ENCODE results near the gene OVOL2. TPM values are rescaled to one million over a fixed set of nuclear protein-coding genes. Genes with fewer than 3 reads are reported as not detected.
A peak's percentile ranks its signal among the peaks of the same experiment; 100 is the strongest.
"Not testable (repeated sequence)": the region's sequence is repeated elsewhere in the genome, so short reads cannot be mapped to it uniquely, and the experiment has no call there.

Gene OVOL2
- not detected for total RNA-seq
- polyA plus RNA-seq = not detected
- total RNA-seq = not detected

DNA sequence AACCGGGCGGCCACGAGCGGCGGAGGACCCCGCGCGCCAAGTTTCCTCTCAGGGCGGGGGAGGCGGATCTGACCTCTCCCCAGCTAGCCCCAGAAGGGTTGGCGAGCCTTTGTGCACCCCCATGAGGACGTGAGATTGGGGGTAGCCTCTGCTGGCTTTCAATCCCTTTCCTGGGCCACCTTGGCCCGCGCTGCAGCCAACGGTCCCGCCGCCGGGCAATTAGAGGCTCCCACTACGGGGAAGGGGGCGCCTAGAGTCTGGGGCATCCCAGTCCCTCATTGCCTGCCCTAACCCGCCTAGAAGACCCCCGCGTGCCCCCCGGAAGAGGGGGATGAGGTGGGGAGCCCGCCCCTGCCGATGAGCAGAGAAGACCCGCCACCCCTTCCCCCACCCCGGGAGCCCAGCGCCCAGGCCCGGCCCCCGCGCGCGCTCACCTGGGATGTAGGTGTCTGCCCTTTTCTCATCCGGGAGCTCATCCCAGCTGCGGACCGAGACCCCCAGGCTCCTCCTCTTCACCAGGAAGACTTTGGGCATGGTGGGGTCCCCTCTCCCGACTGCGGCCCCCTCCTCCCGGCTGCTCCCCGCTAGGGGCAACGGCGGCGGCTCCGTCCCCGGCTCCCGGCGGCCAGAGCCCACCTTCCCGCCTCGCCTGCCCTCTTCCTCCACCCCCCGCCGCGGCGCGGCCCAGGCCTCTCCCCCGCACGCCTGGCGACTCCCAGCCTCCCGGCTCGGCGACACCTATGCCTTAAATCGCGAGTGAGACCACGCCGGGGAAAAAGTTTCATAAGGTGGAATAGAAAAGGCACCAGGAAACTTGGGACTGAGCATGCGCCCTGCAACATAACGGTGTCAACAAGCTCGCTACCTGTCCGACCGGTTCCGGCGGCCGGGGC lies at the start of gene OVOL2:
Gene OVOL2, minus strand, starts transcription at position 816 of the 893 bp plus-strand sequence. Its CDS starts 282 bp downstream, at position 534.
- no peaks in the 10 kb centered on the region for H3K36me3 ChIP-seq (ENCODE audit: control insufficient read depth in 2 of 3, insufficient read depth in 3 of 3, low read length in 3 of 3)
- H3K27ac ChIP-seq (ENCODE audit: low read depth, low read length) = no peak within 1 kb of the TSS
- Mint-ChIP-seq H3K9me3 (peaks cover 0 to 4% (median 0%) of the 10 kb centered on the region in 11 donors), H3K4me1 (peaks cover 3 to 15% (median 11%) of the 10 kb centered on the region in 7 donors), H3K27ac (no peak within 1 kb of the TSS), H3K4me3 (peak within 1 kb of the TSS in 9 of 10 donors; percentile 10 to 78 (median 54)), H3K36me3 (peaks cover 0 to 2% (median 0%) of the 10 kb centered on the region in 5 donors), H3K27me3 (peaks cover 57 to 82% (median 64%) of the 10 kb centered on the region in 5 donors)
- ATAC-seq (no peak), DNase-seq (no peak)
- no peaks in the 10 kb centered on the region for H3K4me1 ChIP-seq (ENCODE audit: control insufficient read depth in 2 of 2, insufficient read depth in 2 of 2, low read length in 2 of 2)
- ChIA-PET CTCF (no interaction called here), POLR2A (no interaction called here)
- no peak within 1 kb of the TSS for H3K4me3 ChIP-seq (ENCODE audit: low read length)
- no peaks in the 10 kb centered on the region for H3K9me3 ChIP-seq (ENCODE audit: control insufficient read depth in 2 of 3, low read length in 3 of 3)
- peaks cover 0 to 9% of the 10 kb centered on the region in 2 donors for H3K27me3 ChIP-seq (ENCODE audit: control insufficient read depth in 2 of 2, insufficient read depth in 2 of 2, low read length in 2 of 2)
- intact Hi-C loops (cut with micrococcal nuclease) = no loop called here

DNA sequence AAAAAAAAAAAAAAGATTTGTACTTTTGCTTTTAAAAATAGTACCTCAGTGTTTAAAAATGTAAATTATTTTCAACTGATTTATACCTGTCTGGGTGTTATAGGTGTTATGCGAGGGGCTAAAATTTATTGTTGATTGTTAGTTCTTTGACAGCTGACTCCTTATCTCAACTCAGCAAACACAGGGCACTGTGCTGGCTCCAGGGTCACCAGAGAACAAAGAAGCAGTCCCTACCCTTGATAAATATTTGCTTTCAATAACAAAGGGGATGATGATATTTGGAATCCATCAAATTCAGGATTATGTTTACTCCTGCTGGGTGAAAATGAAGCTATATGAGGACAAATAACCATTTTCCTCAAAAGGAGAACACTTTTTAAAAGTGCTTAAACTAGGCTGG lies 45.8 kb upstream of the OVOL2 start:
- Mint-ChIP-seq H3K4me3 (no peak overlapping the region), H3K4me1 (no peaks in the 10 kb centered on the region), H3K27ac (no peak overlapping the region), H3K9me3 (peaks cover 0 to 8% (median 0%) of the 10 kb centered on the region in 11 donors), H3K36me3 (peaks cover 0 to 4% (median 0%) of the 10 kb centered on the region in 5 donors), H3K27me3 (peaks cover 10 to 27% (median 16%) of the 10 kb centered on the region in 5 donors)
- no peaks in the 10 kb centered on the region for H3K9me3 ChIP-seq (ENCODE audit: control insufficient read depth in 2 of 3, low read length in 3 of 3)
- no peaks in the 10 kb centered on the region for H3K4me1 ChIP-seq (ENCODE audit: control insufficient read depth in 2 of 2, insufficient read depth in 2 of 2, low read length in 2 of 2)
- H3K27ac ChIP-seq (ENCODE audit: low read depth, low read length) = no peak overlapping the region
- H3K36me3 ChIP-seq (ENCODE audit: control insufficient read depth in 2 of 3, insufficient read depth in 3 of 3, low read length in 3 of 3) = no peaks in the 10 kb centered on the region
- ChIA-PET POLR2A (no interaction called here), CTCF (no interaction called here)
- ATAC-seq (no peak), DNase-seq (no peak)
- no peak overlapping the region for H3K4me3 ChIP-seq (ENCODE audit: low read length)
- no peaks in the 10 kb centered on the region for H3K27me3 ChIP-seq (ENCODE audit: control insufficient read depth in 2 of 2, insufficient read depth in 2 of 2, low read length in 2 of 2)
- intact Hi-C loops (cut with micrococcal nuclease) = no loop called here

DNA sequence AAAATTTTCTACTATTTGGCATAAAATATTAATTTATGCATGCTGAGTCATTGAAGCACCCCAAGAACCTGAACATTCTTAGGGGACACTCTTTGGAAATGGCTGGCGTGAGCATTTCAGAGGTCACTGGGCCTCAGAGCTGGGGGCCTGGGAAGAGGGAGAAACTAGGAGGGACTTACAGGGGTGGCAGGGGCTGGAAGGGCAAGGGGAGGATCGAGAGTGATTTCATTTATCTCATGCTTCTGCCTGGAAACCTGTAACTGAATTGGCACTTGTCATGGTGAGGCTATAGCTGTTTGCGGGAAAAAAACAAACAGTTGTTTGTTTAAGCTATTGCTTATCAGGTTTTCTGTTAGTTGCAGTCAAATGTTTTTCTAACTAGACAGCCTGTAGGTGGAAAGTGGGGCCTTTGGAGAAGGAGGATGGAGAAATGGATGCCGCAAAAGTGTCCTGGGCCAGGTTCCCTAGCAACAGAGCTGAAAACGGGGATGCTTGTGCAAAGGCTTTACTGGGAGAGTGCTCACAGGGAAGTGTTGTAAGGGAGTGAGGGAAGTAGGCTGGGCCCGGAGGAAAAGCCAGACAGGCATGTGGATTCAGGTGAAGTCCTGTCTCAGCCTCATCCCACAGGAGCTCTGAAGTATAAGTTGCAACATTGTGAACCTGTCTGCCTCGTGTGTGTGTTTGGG lies 43.6 kb upstream of the OVOL2 start:
- CTCF ChIA-PET = no interaction called here
- Mint-ChIP-seq H3K4me3 (no peak overlapping the region), H3K36me3 (peaks cover 0 to 4% (median 0%) of the 10 kb centered on the region in 5 donors), H3K4me1 (no peaks in the 10 kb centered on the region), H3K27me3 (peaks cover 5 to 23% (median 16%) of the 10 kb centered on the region in 5 donors), H3K9me3 (peaks cover 0 to 3% (median 0%) of the 10 kb centered on the region in 11 donors), H3K27ac (no peak overlapping the region)
- H3K27me3 ChIP-seq (ENCODE audit: control insufficient read depth in 2 of 2, insufficient read depth in 2 of 2, low read length in 2 of 2) = no peaks in the 10 kb centered on the region
- no peaks in the 10 kb centered on the region for H3K36me3 ChIP-seq (ENCODE audit: control insufficient read depth in 2 of 3, insufficient read depth in 3 of 3, low read length in 3 of 3)
- H3K4me3 ChIP-seq (ENCODE audit: low read length) = no peak overlapping the region
- ATAC-seq (no peak), DNase-seq (no peak)
- no peaks in the 10 kb centered on the region for H3K4me1 ChIP-seq (ENCODE audit: control insufficient read depth in 2 of 2, insufficient read depth in 2 of 2, low read length in 2 of 2)
- H3K27ac ChIP-seq (ENCODE audit: low read depth, low read length) = no peak overlapping the region
- intact Hi-C loops (cut with micrococcal nuclease) = no loop called here
- POLR2A ChIA-PET = no interaction called here
- no peaks in the 10 kb centered on the region for H3K9me3 ChIP-seq (ENCODE audit: control insufficient read depth in 2 of 3, low read length in 3 of 3)

DNA sequence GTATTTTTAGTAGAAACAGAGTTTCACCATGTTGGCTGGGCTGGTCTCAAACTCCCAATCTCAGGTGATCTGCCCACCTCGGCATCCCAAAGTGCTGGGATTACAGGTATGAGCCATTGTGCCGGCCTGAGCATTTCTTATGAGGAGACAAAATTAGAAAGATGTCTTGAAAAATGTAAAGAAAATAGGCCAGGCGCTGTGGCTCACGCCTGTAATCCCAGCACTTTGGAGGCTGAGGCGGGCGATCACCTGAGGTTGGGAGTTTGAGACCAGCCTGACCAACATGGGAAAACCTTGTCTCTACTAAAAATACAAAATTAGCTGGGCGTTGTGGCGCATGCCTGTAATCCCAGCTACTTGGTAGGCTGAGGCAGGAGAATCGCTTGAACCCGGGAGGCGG lies 42.9 kb upstream of the OVOL2 start:
- POLR2A ChIA-PET, ATAC-seq: not testable (repeated sequence)
- peaks cover 5 to 23% (median 16%) of the 10 kb centered on the region in 5 donors for H3K27me3 Mint-ChIP-seq

DNA sequence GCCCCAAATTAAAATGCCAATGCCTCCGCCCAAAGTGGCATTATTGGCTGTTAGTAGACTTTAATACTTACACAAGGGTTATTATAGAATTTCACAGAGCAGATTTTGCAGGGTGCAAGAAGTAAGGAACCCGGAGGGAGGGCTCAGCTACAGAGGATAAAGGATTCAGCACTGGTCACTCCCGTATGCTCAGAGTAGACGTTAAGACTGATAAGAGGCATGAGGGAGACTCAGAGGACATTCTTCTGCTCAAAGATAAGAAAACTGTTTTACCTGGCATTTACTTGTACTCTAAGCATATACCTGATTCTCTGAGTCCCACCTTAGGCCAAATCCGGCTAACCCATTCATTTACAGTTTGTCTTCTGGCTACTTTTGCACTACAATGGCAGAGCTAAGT lies 36.5 kb upstream of the OVOL2 start:
- no peaks in the 10 kb centered on the region for H3K36me3 ChIP-seq (ENCODE audit: control insufficient read depth in 2 of 3, insufficient read depth in 3 of 3, low read length in 3 of 3)
- H3K27ac ChIP-seq (ENCODE audit: low read depth, low read length) = no peak overlapping the region
- ATAC-seq = no peak
- H3K9me3 Mint-ChIP-seq = no peaks in the 10 kb centered on the region
- CTCF ChIA-PET = no interaction called here
- no peaks in the 10 kb centered on the region for H3K9me3 ChIP-seq (ENCODE audit: control insufficient read depth in 2 of 3, low read length in 3 of 3)
- DNase-seq = no peak
- peaks cover 0 to 21% (median 9%) of the 10 kb centered on the region in 5 donors for H3K27me3 Mint-ChIP-seq
- H3K36me3 Mint-ChIP-seq = no peaks in the 10 kb centered on the region
- no peaks in the 10 kb centered on the region for H3K27me3 ChIP-seq (ENCODE audit: control insufficient read depth in 2 of 2, insufficient read depth in 2 of 2, low read length in 2 of 2)
- H3K4me1 Mint-ChIP-seq = no peaks in the 10 kb centered on the region
- no peaks in the 10 kb centered on the region for H3K4me1 ChIP-seq (ENCODE audit: control insufficient read depth in 2 of 2, insufficient read depth in 2 of 2, low read length in 2 of 2)
- POLR2A ChIA-PET = no interaction called here
- H3K27ac Mint-ChIP-seq = no peak overlapping the region
- no peak overlapping the region for H3K4me3 ChIP-seq (ENCODE audit: low read length)
- intact Hi-C loops (cut with micrococcal nuclease) = no loop called here
- no peak overlapping the region for H3K4me3 Mint-ChIP-seq

More for the DNA sequence above, 42.9 kb upstream of the OVOL2 start:
- CTCF ChIA-PET; H3K27me3 ChIP-seq (ENCODE audit: control insufficient read depth in 2 of 2, insufficient read depth in 2 of 2, low read length in 2 of 2); H3K9me3 ChIP-seq (ENCODE audit: control insufficient read depth in 2 of 3, low read length in 3 of 3); H3K4me1 ChIP-seq (ENCODE audit: control insufficient read depth in 2 of 2, insufficient read depth in 2 of 2, low read length in 2 of 2); H3K4me1 Mint-ChIP-seq; H3K4me3 ChIP-seq (ENCODE audit: low read length); H3K9me3 Mint-ChIP-seq; H3K36me3 ChIP-seq (ENCODE audit: control insufficient read depth in 2 of 3, insufficient read depth in 3 of 3, low read length in 3 of 3); H3K27ac ChIP-seq (ENCODE audit: low read depth, low read length); H3K36me3 Mint-ChIP-seq; H3K27ac Mint-ChIP-seq; H3K4me3 Mint-ChIP-seq; DNase-seq; intact Hi-C loops (cut with micrococcal nuclease): not testable (repeated sequence)

DNA sequence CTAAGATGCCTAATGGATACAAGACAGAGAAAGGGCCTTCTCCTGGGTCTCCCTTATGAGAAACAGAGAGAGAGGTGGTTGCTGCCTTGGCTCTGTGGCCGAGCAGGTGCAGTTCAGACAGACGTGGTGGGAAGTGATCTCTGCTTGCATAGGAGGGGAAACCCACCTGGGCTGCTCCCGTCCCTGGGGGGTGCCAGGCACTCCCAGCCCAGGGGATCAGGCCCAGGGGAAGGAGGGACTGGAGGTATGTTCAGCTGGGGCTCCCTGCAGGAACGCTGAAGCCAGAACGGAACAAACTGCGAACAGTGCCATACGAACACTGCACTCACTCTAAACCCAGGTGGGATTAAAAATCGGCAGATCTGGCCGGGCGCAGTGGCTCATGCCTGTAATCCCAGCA lies 35.7 kb upstream of the OVOL2 start:
- Mint-ChIP-seq H3K27me3 (peaks cover 0 to 29% (median 7%) of the 10 kb centered on the region in 5 donors), H3K36me3 (no peaks in the 10 kb centered on the region), H3K4me3 (no peak overlapping the region), H3K27ac (no peak overlapping the region), H3K4me1 (no peaks in the 10 kb centered on the region), H3K9me3 (no peaks in the 10 kb centered on the region)
- no peaks in the 10 kb centered on the region for H3K27me3 ChIP-seq (ENCODE audit: control insufficient read depth in 2 of 2, insufficient read depth in 2 of 2, low read length in 2 of 2)
- H3K9me3 ChIP-seq (ENCODE audit: control insufficient read depth in 2 of 3, low read length in 3 of 3) = no peaks in the 10 kb centered on the region
- H3K4me3 ChIP-seq (ENCODE audit: low read length) = no peak overlapping the region
- DNase-seq (no peak), ATAC-seq (no peak)
- H3K4me1 ChIP-seq (ENCODE audit: control insufficient read depth in 2 of 2, insufficient read depth in 2 of 2, low read length in 2 of 2) = no peaks in the 10 kb centered on the region
- H3K36me3 ChIP-seq (ENCODE audit: control insufficient read depth in 2 of 3, insufficient read depth in 3 of 3, low read length in 3 of 3) = no peaks in the 10 kb centered on the region
- POLR2A ChIA-PET = no interaction called here
- CTCF ChIA-PET = no interaction called here
- intact Hi-C loops (cut with micrococcal nuclease) = no loop called here
- H3K27ac ChIP-seq (ENCODE audit: low read depth, low read length) = no peak overlapping the region

Data from naive thymus-derived CD4-positive, alpha-beta T cell (primary cell).